Keratinocyte (primary cell): ENCODE results near the gene ARHGAP18. TPM values are rescaled to one million over a fixed set of nuclear protein-coding genes. Genes with fewer than 3 reads are reported as not detected.

Source experiments
- DNase-seq: peaks from one replicate; pipeline ENCODE4 v3.0.0-alpha.2; 2011; ENCODE audit warnings: low read depth, missing footprints, low spot score
- FAIRE-seq: peaks from 2 replicates; lab custom pipeline; 2011; peaks lifted over from hg19 to GRCh38; lab: Jason Lieb, UNC
- H2AFZ ChIP-seq: 2 replicates; pipeline ENCODE4 v1.6.0; 2012; ENCODE audit warnings: low read length, control low read depth, inconsistent platforms; ENCODE audit not compliant: control insufficient read depth
- H3K27ac ChIP-seq: 2 replicates; pipeline ENCODE4 v1.5.1; 2011; ENCODE audit warnings: low read length; ENCODE audit not compliant: control insufficient read depth, insufficient read depth
- H3K27me3 ChIP-seq: 3 replicates; pipeline ENCODE4 v1.6.0; 2011; ENCODE audit warnings: low read length; ENCODE audit not compliant: control insufficient read depth, insufficient read depth; ENCODE audit errors: extremely low read depth
- H3K36me3 ChIP-seq, 2 experiments: 2 replicates in 1 of 2; 3 replicates in 1 of 2; pipeline ENCODE4 v1.5.1; 2011; ENCODE audit warnings: low read length in 2 of 2, mild to moderate bottlenecking in 1 of 2; ENCODE audit not compliant: control insufficient read depth in 2 of 2, insufficient read depth in 2 of 2; ENCODE audit errors: extremely low read depth in 1 of 2
- H3K4me1 ChIP-seq: 3 replicates; pipeline ENCODE4 v1.5.1; 2011; ENCODE audit warnings: low read length; ENCODE audit not compliant: control insufficient read depth, insufficient read depth; ENCODE audit errors: extremely low read depth
- H3K4me2 ChIP-seq: 3 replicates; pipeline ENCODE4 v1.6.0; 2011; ENCODE audit warnings: low read depth, low read length; ENCODE audit not compliant: control insufficient read depth, insufficient read depth; ENCODE audit errors: extremely low read depth
- H3K4me3 ChIP-seq, 3 experiments: fragments of 200-600 bp in 1 of 3; sonication (generic) in 1 of 3; 2 replicates in 2 of 3; 3 replicates in 1 of 3; pipeline ENCODE4 v1.5.1; 2011 to 2016; ENCODE audit warnings: low read length in 3 of 3, mild to moderate bottlenecking in 3 of 3, control low read depth in 2 of 3, inconsistent platforms in 1 of 3, low read depth in 1 of 3, mixed read lengths in 1 of 3, mixed run types in 1 of 3, moderate library complexity in 1 of 3; ENCODE audit not compliant: control insufficient read depth in 2 of 3, insufficient read depth in 2 of 3; ENCODE audit errors: extremely low read depth in 1 of 3
- H3K79me2 ChIP-seq: 2 replicates; pipeline ENCODE4 v1.6.0; 2012; ENCODE audit warnings: low read length; ENCODE audit not compliant: control insufficient read depth, insufficient read depth
- H3K9ac ChIP-seq: 3 replicates; pipeline ENCODE4 v1.6.0; 2011; ENCODE audit warnings: low read length; ENCODE audit not compliant: control insufficient read depth, insufficient read depth; ENCODE audit errors: extremely low read depth
- H3K9me1 ChIP-seq: 3 replicates; pipeline ENCODE4 v1.6.0; 2011; ENCODE audit warnings: low read length; ENCODE audit not compliant: control insufficient read depth, insufficient read depth; ENCODE audit errors: extremely low read depth
- H3K9me3 ChIP-seq: 2 replicates; pipeline ENCODE4 v1.5.1; 2012; ENCODE audit warnings: low read depth, low read length; ENCODE audit not compliant: control insufficient read depth
- H4K20me1 ChIP-seq: 3 replicates; pipeline ENCODE4 v1.6.0; 2011; ENCODE audit warnings: low read length; ENCODE audit not compliant: control insufficient read depth, insufficient read depth; ENCODE audit errors: extremely low read depth
- EZH2 ChIP-seq: IDR thresholded peaks from one replicate; pipeline ENCODE4 v1.6.1; 2012; ENCODE audit warnings: inconsistent platforms, mild to moderate bottlenecking, low read length, moderate library complexity
- dilution Hi-C: fragments of 300-500 bp; cut with MboI; formaldehyde crosslinking; loops from one replicate; pipeline ENCODE4 v1.7.0; 2020; ENCODE audit warnings: low sequenced_read_pairs; ENCODE audit not compliant: extremely low pct_ligation_motif_present
- polyA plus RNA-seq, 5 experiments: library from polyadenylated mRNA; depleted of rRNA in 3 of 5; stranded (reverse) in 3 of 5; stranded (forward) in 1 of 5; unstranded in 1 of 5; fragments of >200 nt; gene quantifications; 1 replicate in 1 of 5; 2 replicates in 3 of 5; 3 replicates in 1 of 5; pipeline versions ENCODE4 v1.2.1 to v1.2.3, GENCODE V29; 2011 to 2012; ENCODE audit warnings: missing spikeins in 2 of 5, low read depth in 1 of 5, low replicate concordance in 1 of 5
- TF ChIP-seq, protein P1 (sequence below), 3 experiments: IDR thresholded peaks in 1 of 3; conservative IDR thresholded peaks in 1 of 3; optimal IDR thresholded peaks in 1 of 3; 2 replicates in 2 of 3; 3 replicates in 1 of 3; pipeline versions ENCODE3 to v1.5.1; 2011; ENCODE audit warnings: low read length in 3 of 3, mild to moderate bottlenecking in 3 of 3, moderate library complexity in 2 of 3, control low read depth in 1 of 3, inconsistent platforms in 1 of 3; ENCODE audit not compliant: insufficient read depth in 2 of 3; ENCODE audit errors: extremely low read depth in 1 of 3

ARHGAP18 gene
- polyA plus RNA-seq, 1 donor (not counting 4 experiments of a cell fraction or from before 2014, with no cell fraction given) = 17.7 TPM

GRCh38 chr6:129672881-129673631 lies 36.9 kb downstream of the ARHGAP18 start:
- Histone ChIP-seq H3K9ac (no peak overlapping the region), H4K20me1 (no peaks in the 10 kb centered on the region), H3K9me1 (no peaks in the 10 kb centered on the region), H3K79me2 (peaks cover 75% of the 10 kb centered on the region), H3K27me3 (no peaks in the 10 kb centered on the region), H3K4me1 (peaks cover 40% of the 10 kb centered on the region), H2AFZ (no peak overlapping the region), H3K9me3 (no peaks in the 10 kb centered on the region), H3K27ac (peak overlapping the region; percentile 61), H3K4me3 (peak overlapping the region in 2 of 3 experiments; percentile 11 to 41), H3K36me3 (no peaks in the 10 kb centered on the region), H3K4me2 (peak overlapping the region; percentile 73)
- no peak for TF ChIP-seq EZH2
- TF ChIP-seq, protein P1, sequence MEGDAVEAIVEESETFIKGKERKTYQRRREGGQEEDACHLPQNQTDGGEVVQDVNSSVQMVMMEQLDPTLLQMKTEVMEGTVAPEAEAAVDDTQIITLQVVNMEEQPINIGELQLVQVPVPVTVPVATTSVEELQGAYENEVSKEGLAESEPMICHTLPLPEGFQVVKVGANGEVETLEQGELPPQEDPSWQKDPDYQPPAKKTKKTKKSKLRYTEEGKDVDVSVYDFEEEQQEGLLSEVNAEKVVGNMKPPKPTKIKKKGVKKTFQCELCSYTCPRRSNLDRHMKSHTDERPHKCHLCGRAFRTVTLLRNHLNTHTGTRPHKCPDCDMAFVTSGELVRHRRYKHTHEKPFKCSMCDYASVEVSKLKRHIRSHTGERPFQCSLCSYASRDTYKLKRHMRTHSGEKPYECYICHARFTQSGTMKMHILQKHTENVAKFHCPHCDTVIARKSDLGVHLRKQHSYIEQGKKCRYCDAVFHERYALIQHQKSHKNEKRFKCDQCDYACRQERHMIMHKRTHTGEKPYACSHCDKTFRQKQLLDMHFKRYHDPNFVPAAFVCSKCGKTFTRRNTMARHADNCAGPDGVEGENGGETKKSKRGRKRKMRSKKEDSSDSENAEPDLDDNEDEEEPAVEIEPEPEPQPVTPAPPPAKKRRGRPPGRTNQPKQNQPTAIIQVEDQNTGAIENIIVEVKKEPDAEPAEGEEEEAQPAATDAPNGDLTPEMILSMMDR (optimal IDR thresholded peaks at IDR 0.05 in 1 of 3, IDR thresholded peaks at IDR 0.05 in 1 of 3, conservative IDR thresholded peaks at IDR 0.05 in 1 of 3; ENCODE audit: extremely low read depth in 1 of 3, insufficient read depth in 2 of 3, low read length in 3 of 3) = no peak
- FAIRE-seq (peak; percentile 71), DNase-seq (no peak)
- dilution Hi-C loops = no loop called here

- Histone ChIP-seq H3K9me1 (no peaks in the 10 kb centered on the region), H2AFZ (no peak overlapping the region), H3K79me2 (peaks cover 75% of the 10 kb centered on the region), H3K4me1 (peaks cover 40% of the 10 kb centered on the region), H3K4me2 (peak overlapping the region; percentile 73), H3K27ac (peak overlapping the region; percentile 61), H3K27me3 (no peaks in the 10 kb centered on the region), H3K9ac (no peak overlapping the region), H3K9me3 (no peaks in the 10 kb centered on the region), H3K36me3 (no peaks in the 10 kb centered on the region), H4K20me1 (no peaks in the 10 kb centered on the region), H3K4me3 (peak overlapping the region in 1 of 3 experiments; percentile 11)
- dilution Hi-C loops = no loop called here
- DNase-seq (no peak), FAIRE-seq (no peak)
- TF ChIP-seq, protein P1 (optimal IDR thresholded peaks at IDR 0.05 in 1 of 3, IDR thresholded peaks at IDR 0.05 in 1 of 3, conservative IDR thresholded peaks at IDR 0.05 in 1 of 3; ENCODE audit: extremely low read depth in 1 of 3, insufficient read depth in 2 of 3, low read length in 3 of 3) = no peak
- no peak for TF ChIP-seq EZH2
Observed at GRCh38 chr6:129672341-129672682, 37.7 kb downstream of the ARHGAP18 start.
